ENCODE measurements around the gene PVR.

DNA sequence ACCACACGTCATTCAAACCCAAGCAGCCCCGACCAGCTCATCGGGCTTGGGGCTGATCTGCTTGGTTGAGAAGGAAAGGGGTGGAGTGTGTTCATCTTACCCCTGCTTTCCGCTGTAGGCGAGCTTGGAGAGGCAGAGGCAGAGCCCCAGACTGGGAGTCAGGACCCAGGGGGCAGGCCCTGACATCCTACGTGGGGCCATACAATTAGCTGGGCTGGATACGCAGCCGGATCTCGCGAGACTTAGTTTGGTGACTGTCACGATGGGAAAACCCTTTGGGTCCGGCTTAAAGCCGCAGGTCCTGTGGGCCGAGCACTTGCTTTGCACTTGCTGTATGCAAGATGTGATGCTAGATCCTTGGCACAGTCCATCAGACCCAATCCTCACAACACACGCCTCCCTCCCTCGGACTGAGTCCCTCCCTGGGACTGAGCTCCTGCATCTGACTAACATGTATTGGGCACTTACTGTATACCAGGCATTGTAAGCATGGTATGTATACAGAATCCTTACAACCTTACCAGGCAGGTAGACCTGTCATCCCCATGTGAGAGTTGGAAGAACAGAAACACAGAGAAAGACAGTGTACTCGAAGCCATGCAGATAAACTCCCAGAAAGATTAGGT, 59.0 kb downstream of the PVR start:
- TF ChIP-seq, protein P1, sequence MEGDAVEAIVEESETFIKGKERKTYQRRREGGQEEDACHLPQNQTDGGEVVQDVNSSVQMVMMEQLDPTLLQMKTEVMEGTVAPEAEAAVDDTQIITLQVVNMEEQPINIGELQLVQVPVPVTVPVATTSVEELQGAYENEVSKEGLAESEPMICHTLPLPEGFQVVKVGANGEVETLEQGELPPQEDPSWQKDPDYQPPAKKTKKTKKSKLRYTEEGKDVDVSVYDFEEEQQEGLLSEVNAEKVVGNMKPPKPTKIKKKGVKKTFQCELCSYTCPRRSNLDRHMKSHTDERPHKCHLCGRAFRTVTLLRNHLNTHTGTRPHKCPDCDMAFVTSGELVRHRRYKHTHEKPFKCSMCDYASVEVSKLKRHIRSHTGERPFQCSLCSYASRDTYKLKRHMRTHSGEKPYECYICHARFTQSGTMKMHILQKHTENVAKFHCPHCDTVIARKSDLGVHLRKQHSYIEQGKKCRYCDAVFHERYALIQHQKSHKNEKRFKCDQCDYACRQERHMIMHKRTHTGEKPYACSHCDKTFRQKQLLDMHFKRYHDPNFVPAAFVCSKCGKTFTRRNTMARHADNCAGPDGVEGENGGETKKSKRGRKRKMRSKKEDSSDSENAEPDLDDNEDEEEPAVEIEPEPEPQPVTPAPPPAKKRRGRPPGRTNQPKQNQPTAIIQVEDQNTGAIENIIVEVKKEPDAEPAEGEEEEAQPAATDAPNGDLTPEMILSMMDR (IDR thresholded peaks at IDR 0.05; ENCODE audit: borderline replicate concordance, extremely low read depth, low read length, poor library complexity, severe bottlenecking) = no peak
- TF ChIP-seq EZH2 (IDR thresholded peaks at IDR 0.05; ENCODE audit: borderline replicate concordance, low read depth, low read length, severe bottlenecking) = no peak

All from DND-41 (cell line).